HG02840 (cell line): ENCODE measurements around the gene PFKL.
"Not testable (repeated sequence)": the region's sequence is repeated elsewhere in the genome, so short reads cannot be mapped to it uniquely, and the experiment has no call there.

Experiments used
- ATAC-seq: cut with Tn5 transposase; IDR thresholded peaks from one replicate; pipeline ENCODE4 v1.9.1; 2021; ENCODE audit warnings: mild to moderate bottlenecking, moderate library complexity, moderate number of reproducible peaks; ENCODE audit not compliant: unreplicated experiment, low FRiP score

Gene PFKL

DNA sequence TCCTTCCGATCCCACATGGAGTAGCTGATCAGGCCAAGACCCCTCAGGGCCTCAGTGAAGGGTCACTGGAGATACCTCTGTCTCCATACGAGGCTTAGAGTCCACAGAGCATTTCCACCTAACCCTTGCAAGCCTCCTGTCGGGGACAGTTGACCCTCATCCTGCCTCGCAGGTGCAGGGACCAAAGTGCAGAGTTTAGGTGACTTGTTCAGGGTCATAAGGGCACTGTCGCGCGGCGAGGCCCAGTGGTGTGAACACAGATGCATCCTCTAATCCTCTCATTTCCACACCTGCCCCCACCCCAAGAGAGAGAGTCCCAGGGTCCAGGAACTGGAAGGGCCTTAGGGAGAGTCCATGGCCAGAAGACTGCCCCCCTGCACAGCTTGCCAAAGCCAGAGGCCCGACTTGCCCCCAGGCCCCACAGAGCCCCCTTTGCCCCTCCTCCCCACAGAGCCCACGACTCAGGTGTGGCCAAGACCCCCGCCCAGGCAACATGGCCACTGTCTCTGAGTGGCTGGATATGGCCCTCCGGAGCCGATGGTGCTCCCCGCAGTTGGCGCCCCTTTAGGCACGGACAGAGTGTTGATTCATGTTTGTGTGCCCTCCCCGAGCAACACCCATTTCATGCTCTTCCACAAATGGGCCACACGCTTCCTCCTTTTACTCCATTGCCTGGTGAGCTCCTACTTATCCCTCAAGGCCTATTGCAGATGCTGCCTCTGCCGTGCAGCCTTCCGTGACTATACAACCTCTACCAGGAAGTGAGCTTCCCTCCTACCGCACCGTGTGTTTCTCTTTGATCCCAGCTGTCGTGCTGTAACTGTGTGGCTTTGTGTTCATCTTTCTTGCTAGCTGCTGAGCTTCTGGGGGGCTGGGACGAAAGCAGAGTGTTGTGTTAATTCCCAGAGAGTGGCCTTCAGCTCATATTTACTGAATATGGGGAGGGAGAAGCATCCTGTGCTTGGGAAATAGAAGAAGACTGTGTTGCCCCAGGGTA lies 55.2 kb downstream of the PFKL start:
- ATAC-seq: no peak

DNA sequence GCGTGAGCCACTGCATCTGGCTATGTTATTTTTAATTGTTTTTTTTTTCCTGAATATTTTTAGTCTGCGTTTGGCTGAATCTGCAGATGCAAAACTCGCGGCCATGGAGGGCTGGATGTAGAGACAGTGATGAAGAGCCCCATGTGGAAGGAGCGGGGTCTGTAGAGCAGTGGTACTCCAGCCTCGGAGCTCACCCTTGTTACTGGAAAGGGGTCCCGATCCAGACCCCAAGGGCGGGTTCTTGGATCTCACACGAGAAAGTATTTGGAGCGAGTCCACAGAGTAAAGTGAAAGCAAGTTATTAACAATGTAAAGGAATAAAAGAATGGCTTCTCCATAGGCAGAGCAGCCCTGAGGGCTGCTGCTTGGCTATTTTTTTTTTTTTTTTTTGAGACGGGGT lies 56.3 kb downstream of the PFKL start:
- no peak for ATAC-seq

DNA sequence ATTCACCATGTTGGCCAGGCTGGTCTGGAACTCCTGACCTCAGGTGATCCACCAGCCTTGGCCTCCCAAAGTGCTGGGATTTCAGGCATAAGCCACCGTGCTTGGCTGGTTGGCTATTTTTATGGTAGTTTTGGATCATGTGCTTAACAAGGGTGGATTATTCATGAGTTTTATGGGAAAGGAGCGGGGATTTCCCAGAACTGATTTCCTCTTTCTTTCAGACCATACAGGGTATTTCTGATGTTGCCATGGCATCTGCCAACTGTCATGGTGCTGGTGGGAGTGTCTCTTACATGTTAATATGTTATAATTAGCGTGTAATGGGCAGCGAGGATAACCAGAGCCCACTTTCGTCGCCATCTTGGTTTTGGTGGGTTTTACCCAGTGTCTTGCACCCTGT lies 56.8 kb downstream of the PFKL start:
- no peak for ATAC-seq

DNA sequence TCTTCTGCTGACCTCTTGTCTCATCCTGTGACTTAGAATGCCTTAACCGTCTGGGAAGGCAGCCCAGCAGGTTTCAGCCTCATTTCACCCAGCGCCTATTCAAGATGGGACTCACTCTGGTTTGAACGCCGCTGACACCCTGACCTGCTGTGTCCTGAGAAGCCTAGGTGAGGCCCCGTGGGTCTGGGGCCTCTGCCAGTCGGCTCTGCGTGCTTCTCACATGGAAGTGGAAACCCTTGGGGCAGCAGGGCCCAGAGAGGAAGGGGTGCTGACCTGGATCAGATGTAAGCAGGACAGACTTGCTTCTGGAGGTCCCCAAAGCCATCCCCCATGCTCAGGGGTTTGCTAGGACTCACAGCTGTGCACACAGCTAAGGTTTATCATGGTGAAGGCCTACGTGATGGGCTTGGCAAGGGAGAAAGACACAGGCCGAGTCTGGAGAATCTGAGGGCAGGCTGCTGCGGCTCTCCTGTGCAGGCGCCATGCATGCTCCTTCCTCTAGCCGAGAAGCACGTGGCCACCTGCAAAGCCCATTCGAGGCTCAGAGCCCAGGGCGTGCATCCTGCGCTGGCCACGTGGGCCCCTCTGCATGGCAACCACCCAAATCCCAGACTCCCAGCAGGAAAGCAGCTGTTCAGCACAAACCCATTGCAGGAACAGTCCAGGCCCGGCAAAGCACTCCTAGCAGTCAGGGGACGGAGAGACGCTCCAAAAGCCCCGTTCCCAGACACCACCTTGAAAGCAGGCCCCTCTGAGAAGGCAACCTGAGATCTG lies 57.4 kb downstream of the PFKL start:
- no peak for ATAC-seq

DNA sequence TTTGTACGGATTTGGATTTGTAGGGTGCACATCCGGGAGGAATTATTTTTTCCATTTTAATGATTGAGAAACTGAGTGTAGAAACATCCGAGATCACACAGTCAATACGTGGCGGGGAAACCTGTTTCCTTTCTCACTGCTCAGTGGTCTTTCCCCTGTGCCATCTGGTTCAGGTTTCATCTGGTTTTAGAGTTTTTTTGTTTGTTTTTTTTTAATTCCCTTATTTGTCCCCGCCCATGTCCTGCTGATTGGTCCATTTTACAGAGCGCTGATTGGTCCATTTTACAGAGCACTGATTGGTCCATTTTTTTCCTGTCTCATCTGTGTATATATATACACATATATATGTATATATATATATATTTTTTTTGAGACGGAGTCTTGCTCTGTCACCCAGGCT lies 59.5 kb downstream of the PFKL start:
- no peak for ATAC-seq

DNA sequence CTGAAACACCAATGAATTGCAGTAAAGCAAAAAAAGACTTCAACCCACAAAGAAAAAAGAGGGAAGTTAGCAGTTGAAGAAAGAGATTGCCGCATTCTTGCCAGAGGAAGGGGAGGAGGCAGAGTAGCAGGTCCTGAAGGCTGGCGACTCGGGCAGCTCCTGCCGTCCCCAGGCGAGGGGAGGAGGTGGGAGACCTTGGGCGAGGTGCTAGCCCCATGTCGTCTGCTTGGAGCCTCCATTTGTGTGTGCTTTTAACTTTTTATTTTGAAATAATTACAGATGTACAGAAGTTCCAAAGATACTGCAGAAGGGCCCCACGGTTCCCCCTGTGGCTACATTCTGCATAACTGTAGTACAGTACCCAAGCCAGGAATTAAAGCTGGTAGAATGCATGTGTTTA lies 60.3 kb downstream of the PFKL start:
- ATAC-seq: no peak

DNA sequence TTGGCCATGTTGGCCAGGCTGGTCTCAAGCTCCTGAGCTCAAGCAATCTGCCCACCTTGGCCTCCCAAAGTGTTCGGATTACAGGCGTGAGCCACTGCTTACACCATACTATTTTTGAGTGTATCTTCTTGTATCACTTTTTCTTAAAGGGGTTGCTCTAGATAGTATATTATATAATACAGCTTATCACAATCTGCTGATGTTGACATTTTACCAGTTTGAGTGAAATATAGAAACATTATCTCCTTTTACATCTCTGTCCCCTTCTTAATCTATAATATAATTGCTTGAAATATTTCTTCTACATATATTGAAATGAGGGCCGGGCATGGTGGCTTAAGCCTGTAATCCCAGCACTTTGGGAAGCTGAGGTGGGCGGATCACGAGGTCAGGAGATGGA lies 62.0 kb downstream of the PFKL start:
- not testable (repeated sequence) for ATAC-seq

DNA sequence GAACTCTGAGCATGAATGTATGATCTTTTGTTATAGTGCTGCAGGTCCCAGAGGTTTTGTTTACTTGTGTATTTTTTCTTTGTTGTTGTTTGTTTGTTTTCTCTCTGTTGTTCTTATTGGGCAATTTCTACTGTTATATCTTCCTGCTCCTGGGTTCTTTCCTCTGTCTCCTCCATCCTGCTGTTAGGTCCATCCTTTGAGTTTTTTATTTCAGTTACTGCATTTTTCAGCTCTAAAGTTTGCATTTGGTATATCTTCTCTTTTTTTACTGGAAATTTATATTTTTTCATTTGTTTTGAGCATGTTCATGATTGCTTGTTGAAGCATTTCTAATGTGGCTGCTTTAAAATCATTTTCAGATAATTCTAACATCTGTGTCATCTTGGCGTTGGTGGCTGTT lies 63.4 kb downstream of the PFKL start:
- ATAC-seq: no peak

DNA sequence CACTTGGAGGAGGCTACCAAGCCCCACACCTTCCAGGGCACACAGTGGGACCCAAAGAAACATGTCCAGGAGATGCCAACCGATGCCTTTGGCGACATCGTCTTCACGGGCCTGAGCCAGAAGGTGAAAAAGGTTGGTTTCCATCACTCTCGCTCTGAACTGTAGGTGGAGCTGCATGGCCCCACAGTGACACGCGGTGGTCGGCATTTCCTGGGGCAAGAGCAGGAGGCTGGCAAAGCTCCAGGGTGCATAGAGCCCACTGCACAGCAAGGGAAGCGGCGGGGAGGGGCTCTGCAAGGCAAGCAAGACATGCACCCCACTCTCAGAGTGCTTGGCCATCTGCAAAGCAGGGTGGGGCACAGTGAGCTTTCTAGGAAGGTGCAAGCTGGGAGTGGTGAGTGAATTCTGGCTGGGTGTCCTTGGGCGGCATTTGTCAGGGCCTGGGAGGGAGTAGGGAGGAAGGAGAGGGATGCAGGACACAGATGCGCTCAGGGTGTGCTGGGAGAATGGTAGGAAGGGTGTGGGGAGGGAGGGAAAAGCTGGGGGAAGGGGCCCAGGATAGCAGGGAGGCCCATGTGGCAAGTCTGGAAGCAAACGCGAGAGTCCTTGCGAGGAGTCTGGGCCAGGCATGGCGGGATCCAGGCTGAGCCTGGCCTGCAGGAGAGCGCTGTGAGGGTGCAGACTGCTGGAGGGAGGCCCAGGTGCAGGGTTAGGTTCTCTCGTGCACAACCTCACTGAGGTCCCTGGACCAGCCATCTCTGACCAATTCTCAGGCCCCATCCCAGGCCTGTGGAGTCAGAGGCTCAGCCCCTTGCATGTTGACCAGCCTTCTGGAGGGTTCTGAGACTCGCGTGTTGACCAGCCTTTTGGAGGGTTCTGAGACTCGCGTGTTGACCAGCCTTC lies 64.5 kb downstream of the PFKL start:
- ATAC-seq: no peak

DNA sequence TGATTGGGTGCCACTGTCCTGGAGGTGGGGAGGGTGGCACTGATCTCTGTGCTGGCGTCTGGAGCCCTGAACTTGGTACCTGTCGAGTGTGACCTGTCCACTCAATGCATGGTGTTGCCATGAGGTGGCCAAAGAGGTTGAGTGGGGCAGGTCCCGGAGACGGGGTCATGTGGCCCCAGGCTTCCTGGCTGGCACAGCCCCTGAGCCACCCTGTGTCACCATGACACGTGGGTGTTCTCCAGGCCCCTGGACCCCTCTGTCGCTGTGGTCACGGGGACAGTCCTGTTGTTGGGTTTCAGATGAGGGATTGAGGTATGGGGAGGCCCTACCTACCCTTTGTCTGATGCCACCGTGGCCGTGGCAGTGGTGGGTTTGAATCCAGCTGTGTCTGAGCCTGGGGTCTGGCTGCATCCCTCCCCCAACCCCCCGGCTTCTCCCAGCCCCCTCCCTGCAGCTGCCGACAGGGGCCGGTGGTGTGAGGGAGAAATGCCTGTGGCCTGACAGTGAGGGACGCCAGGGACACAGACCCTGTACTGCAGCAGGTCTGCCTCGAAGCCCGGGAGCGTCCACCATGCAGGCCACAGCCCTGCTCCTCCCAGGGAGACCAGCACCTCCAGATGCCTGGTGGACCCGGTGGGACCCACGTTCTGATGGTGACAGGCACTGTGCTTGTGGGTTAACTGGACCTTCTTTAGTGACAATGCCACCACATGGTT lies 65.6 kb downstream of the PFKL start:
- ATAC-seq: no peak

DNA sequence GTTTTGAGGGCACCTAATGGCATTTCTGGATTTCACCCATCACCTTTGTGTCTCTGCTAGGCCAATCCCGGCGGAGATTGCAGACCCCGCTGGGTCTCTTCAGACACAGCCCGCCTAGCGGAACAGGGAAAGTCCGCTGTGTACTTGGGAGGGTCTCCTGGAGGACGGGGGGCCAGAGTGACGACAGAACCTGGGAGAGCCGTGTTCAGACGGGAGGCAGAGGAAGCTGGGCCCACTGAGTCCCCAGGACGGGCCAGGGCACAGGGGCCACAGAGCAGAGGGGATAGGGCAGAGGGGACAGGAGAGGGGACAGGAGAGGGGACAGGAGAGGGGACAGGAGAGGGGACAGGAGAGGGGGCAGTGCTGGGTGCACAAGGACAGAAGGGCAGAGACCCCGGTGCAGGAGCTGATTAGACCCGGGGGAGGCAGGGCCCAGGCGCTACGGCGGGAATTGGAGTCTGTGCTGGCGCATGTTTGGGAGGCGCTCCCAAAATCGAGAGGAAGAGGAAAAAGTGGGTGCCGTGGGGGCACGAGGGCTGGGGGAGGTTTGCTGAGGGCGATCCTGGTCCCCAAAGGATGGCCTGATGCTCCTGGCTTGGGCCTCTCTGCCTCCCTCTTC lies 66.2 kb downstream of the PFKL start:
- ATAC-seq: no peak

DNA sequence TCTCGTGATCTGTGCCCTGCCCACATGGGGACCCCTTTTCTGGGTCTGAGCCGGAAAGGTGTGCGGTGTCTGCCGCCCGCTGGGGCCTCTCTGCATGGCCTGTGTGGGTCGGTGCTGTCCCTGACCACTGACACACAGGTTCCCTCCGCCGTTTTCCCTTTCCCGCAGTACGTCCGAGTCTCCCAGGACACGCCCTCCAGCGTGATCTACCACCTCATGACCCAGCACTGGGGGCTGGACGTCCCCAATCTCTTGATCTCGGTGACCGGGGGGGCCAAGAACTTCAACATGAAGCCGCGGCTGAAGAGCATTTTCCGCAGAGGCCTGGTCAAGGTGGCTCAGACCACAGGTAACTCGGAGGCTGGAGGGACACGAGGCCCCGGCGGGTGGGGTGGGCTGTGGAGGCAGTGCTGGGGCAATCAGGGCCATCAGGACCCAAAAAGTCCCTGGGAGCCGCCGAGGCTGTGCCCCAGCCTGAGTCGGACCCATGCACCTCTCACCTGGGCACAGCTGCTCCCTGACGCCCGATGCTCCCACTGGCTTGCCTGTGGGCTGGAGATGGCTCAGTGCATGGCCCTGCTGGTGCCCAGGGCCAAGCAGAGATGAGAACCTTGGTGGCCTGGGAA lies 66.8 kb downstream of the PFKL start:
- ATAC-seq: no peak

DNA sequence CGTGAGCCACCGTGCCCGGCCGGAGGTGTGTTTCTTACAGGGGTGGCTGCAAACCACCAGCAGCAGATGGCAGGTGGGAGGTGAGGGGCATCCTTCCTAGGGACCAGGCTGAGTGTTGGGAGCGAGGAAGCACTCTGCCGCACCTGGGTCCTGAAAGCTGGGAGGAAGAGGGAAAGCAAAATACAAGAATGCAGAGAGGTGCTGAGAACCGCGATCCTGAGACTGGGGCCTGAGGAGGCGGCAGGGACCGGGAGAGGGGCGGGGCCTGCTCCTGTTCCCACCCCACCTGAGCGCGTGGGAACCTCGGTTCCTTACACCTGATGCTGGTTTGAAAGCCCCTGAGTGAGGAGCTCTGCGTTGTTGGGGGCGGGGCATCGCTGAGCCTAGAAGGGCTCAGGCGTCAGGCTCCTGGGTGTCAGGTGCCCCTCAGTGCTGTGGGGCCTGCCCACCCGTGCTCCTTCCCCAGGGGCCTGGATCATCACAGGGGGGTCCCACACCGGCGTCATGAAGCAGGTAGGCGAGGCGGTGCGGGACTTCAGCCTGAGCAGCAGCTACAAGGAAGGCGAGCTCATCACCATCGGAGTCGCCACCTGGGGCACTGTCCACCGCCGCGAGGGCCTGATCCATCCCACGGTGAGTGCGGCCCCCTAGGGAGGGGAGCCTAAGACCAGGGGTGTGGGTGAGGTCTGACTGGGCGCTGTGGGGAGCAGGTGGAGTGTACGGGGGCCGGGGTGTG lies 69.0 kb downstream of the PFKL start:
- ATAC-seq: no peak

DNA sequence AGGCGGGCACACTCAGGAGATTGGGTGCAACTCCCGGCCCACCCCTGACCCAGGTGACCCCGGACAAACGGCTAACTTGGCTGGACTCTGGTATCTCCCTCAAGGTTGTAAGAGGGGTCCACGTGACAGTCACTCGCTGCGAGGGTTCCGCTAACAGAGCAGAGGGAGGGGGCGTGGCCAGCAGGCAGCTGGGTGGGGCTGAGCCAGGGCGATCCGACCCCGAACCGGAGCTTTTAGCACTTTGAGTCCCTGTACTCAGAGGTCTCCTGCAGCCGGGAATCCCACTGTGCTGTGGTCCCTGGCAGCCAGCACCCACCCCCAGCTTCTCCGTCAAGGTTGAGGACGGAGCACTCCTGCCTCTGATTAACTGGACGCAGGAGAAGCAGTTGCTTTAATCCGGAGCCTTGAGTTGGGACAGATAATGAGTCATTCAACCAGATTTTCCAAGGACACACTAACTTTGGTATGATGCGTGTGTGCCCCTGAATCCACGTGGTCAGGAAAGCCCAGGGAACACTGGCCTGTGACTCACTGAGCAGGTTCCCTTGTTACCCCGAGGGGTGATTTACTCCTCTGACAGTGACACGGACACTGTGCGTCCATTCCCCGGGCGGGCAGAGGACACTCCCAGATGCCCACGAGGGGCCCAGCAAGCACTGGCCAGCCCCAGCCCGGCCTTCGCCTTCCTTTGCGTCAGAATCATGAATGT lies 70.3 kb downstream of the PFKL start:
- ATAC-seq: no peak

DNA sequence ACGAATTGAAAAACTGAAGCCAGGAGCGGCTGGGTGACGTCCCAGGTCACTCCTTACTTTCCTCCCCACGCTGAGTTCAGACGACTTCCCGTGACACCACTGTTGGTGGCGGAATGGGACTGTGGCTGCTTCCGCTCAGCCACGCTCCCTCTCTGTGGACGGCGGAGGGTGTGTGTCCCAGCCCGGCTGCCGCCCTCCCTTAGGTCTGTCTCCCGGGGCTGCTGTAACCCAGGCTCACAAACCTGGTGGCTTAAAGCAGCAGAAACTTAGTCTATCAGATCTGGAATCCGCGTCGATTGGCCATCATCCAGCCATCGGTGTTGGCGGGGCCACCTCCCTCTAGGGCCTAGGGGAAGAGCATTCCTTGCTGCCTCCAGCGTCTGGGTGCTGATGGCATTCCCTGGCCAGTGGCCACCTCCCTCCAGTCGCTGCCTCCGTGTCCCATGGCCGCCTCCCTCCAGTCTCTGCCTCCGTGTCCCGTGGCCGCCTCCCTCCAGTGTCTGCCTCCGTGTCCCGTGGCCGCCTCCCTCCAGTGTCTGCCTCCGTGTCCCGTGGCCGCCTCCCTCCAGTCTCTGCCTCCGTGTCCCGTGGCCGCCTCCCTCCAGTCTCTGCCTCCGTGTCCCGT lies 71.0 kb downstream of the PFKL start:
- ATAC-seq: no peak

DNA sequence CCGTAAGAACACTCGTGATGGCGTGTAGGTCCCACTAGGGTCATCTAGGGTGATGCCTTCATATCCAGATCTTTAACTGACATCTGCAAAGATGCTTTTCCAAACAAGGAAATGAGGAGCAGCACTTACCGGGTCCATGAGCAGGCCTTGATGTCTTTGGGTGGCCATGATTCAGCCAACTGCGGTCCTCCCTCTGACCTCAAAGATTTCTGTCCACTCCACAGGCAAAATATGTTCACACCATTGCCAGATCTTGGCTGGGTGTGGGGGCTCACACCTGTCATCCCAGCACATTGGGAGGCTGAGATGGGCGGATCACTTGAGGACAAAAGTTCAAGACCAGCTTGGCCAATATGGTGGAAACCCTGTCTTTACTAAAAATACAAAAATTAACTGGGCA lies 71.7 kb downstream of the PFKL start:
- no peak for ATAC-seq

DNA sequence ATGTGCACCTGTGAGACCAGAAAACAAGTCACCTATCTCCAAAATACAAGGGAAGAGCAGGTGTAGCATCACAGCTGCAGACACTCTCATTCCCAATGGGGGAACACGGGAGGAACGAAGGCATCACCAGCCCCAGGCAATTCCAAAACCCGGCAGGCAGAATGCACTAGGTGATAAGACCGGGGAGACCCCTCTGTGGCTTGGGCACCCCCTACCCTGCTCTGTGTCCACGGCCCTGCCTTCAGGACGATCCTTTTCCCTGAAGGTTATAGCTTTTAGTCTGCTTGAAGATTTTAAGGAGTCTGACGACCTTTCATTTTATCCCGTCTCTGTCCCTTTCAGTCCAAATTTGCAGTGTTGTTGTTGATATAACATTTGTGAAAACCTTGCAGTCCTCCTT lies 72.8 kb downstream of the PFKL start:
- no peak for ATAC-seq
